OCI-LY1 (cell line): ENCODE results near the gene CUX1.

Experiments
- H2AFZ ChIP-seq: fragments of 200-600 bp; sonication (generic), shearing (Covaris generic); 2 replicates; pipeline ENCODE4 v1.6.0; 2014; ENCODE audit warnings: antibody characterized with exemption, mild to moderate bottlenecking, low read length
- H3F3A ChIP-seq: fragments of 200-600 bp; sonication (generic), shearing (Covaris generic); 2 replicates; pipeline ENCODE4 v1.6.0; 2014; ENCODE audit warnings: mild to moderate bottlenecking, antibody characterized with exemption, low read length, moderate library complexity; ENCODE audit not compliant: insufficient read depth
- H3K27ac ChIP-seq: fragments of 200-600 bp; sonication (generic); 2 replicates; pipeline ENCODE4 v1.5.1; 2014; ENCODE audit warnings: low read length, mixed run types, mild to moderate bottlenecking, low read depth; ENCODE audit not compliant: poor library complexity, severe bottlenecking
- H3K27me3 ChIP-seq: fragments of 200-600 bp; sonication (generic); 2 replicates; pipeline ENCODE4 v1.6.0; 2014; ENCODE audit warnings: antibody characterized with exemption, mild to moderate bottlenecking, low read length, moderate library complexity; ENCODE audit not compliant: insufficient read depth
- H3K36me3 ChIP-seq: fragments of 200-600 bp; sonication (generic); 2 replicates; pipeline ENCODE4 v1.6.1; 2014; ENCODE audit warnings: mild to moderate bottlenecking, antibody characterized with exemption, low read length, moderate library complexity, mixed read lengths; ENCODE audit not compliant: insufficient read depth
- H3K4me1 ChIP-seq: fragments of 200-600 bp; sonication (generic); 2 replicates; pipeline ENCODE4 v1.5.1; 2014; ENCODE audit warnings: mild to moderate bottlenecking, low read length, moderate library complexity; ENCODE audit not compliant: insufficient read depth, severe bottlenecking
- H3K4me2 ChIP-seq: fragments of 200-600 bp; sonication (generic), shearing (Covaris generic); 2 replicates; pipeline ENCODE4 v1.6.1; 2014; ENCODE audit warnings: low read length
- H3K4me3 ChIP-seq: fragments of 200-600 bp; sonication (generic); 2 replicates; pipeline ENCODE4 v1.5.1; 2014; ENCODE audit warnings: low read length, low read depth, mild to moderate bottlenecking, mixed read lengths; ENCODE audit not compliant: poor library complexity, severe bottlenecking
- H3K79me2 ChIP-seq: fragments of 200-600 bp; shearing (Covaris generic); 2 replicates; pipeline ENCODE4 v1.6.1; 2016; ENCODE audit warnings: mixed run types, low read length, mixed read lengths; ENCODE audit not compliant: insufficient read depth
- H3K9ac ChIP-seq: fragments of 200-600 bp; sonication (generic), shearing (Covaris generic); 2 replicates; pipeline ENCODE4 v1.6.1; 2014; ENCODE audit warnings: mild to moderate bottlenecking, low read length, mixed read lengths
- H3K9me2 ChIP-seq: fragments of 200-600 bp; sonication (generic), shearing (Covaris generic); 2 replicates; pipeline ENCODE4 v1.6.1; 2014; ENCODE audit warnings: low read depth, mild to moderate bottlenecking, low read length, mixed read lengths
- H3K9me3 ChIP-seq: fragments of 200-600 bp; shearing (Covaris generic); 2 replicates; pipeline ENCODE4 v1.6.1; 2014; ENCODE audit warnings: low read length, mixed read lengths
- H4K20me1 ChIP-seq: fragments of 200-600 bp; sonication (generic), shearing (Covaris generic); 2 replicates; pipeline ENCODE4 v1.6.0; 2016; ENCODE audit warnings: mild to moderate bottlenecking, low read length; ENCODE audit not compliant: insufficient read depth
- EZH2 ChIP-seq: fragments of 200-600 bp; sonication (generic), shearing (Covaris generic); IDR thresholded peaks from 2 replicates; pipeline ENCODE4 v1.8.0; 2017; ENCODE audit warnings: borderline replicate concordance, mixed run types, mild to moderate bottlenecking, antibody characterized with exemption, low read length, moderate library complexity, mixed read lengths
- TF ChIP-seq, protein P1 (sequence below): fragments of 200-600 bp; sonication (generic), shearing (Covaris generic); IDR thresholded peaks from 2 replicates; pipeline ENCODE4 v1.5.1; 2017; ENCODE audit warnings: mild to moderate bottlenecking, antibody characterized with exemption, low read length, moderate library complexity, mixed read lengths

The CUX1 gene

GRCh38 chr7:101996131-101996691 lies 178.8 kb downstream of the CUX1 start:
- Histone ChIP-seq H3K4me1 (peaks cover 88% of the 10 kb centered on the region), H4K20me1 (no peaks in the 10 kb centered on the region), H3K36me3 (peaks cover 27% of the 10 kb centered on the region; the same call in 1 of the 2 replicates), H3K9me3 (no peaks in the 10 kb centered on the region), H3K9me2 (no peaks in the 10 kb centered on the region), H3K79me2 (peaks cover 44% of the 10 kb centered on the region), H3F3A (no peaks in the 10 kb centered on the region; the same call in 1 of the 2 replicates), H2AFZ (no peak overlapping the region), H3K4me2 (peak overlapping the region; percentile 24; the same call in 1 of the 2 replicates), H3K4me3 (no peak overlapping the region), H3K9ac (no peak overlapping the region; the same call in 1 of the 2 replicates), H3K27ac (peak overlapping the region; percentile 97), H3K27me3 (no peaks in the 10 kb centered on the region)
- no peak for TF ChIP-seq EZH2
- TF ChIP-seq, protein P1, sequence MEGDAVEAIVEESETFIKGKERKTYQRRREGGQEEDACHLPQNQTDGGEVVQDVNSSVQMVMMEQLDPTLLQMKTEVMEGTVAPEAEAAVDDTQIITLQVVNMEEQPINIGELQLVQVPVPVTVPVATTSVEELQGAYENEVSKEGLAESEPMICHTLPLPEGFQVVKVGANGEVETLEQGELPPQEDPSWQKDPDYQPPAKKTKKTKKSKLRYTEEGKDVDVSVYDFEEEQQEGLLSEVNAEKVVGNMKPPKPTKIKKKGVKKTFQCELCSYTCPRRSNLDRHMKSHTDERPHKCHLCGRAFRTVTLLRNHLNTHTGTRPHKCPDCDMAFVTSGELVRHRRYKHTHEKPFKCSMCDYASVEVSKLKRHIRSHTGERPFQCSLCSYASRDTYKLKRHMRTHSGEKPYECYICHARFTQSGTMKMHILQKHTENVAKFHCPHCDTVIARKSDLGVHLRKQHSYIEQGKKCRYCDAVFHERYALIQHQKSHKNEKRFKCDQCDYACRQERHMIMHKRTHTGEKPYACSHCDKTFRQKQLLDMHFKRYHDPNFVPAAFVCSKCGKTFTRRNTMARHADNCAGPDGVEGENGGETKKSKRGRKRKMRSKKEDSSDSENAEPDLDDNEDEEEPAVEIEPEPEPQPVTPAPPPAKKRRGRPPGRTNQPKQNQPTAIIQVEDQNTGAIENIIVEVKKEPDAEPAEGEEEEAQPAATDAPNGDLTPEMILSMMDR = peak; percentile 62

- Histone ChIP-seq H3K27ac (peak overlapping the region; percentile 97), H3K4me1 (peaks cover 85% of the 10 kb centered on the region), H3K9me2 (no peaks in the 10 kb centered on the region), H3K9ac (peak overlapping the region; percentile 5; the same call in 1 of the 2 replicates), H4K20me1 (0 out of 2 replicates have a peak, but pooled peaks cover 2% of the 10 kb centered on the region), H3K4me2 (no peak overlapping the region; the same call in 1 of the 2 replicates), H3K27me3 (no peaks in the 10 kb centered on the region), H3K4me3 (no peak overlapping the region), H2AFZ (no peak overlapping the region), H3K36me3 (peaks cover 33% of the 10 kb centered on the region; the same call in 1 of the 2 replicates), H3F3A (no peaks in the 10 kb centered on the region; the same call in 1 of the 2 replicates), H3K79me2 (peaks cover 48% of the 10 kb centered on the region), H3K9me3 (no peaks in the 10 kb centered on the region)
- TF ChIP-seq, protein P1 = no peak
- no peak for TF ChIP-seq EZH2
Observed at GRCh38 chr7:101996876-101997275, 179.4 kb downstream of the CUX1 start.

GRCh38 chr7:101998029-101998905 lies 180.8 kb downstream of the CUX1 start:
- Histone ChIP-seq H4K20me1 (0 out of 2 replicates have a peak, but pooled peaks cover 2% of the 10 kb centered on the region), H3K9me2 (no peaks in the 10 kb centered on the region), H3K4me3 (no peak overlapping the region), H3F3A (no peaks in the 10 kb centered on the region), H2AFZ (no peak overlapping the region), H3K27me3 (no peaks in the 10 kb centered on the region), H3K27ac (peak overlapping the region; percentile 58), H3K4me2 (peak overlapping the region; percentile 35), H3K9ac (peak overlapping the region; percentile 29), H3K36me3 (peaks cover 37% of the 10 kb centered on the region; the same call in 1 of the 2 replicates), H3K79me2 (peaks cover 51% of the 10 kb centered on the region), H3K9me3 (no peaks in the 10 kb centered on the region), H3K4me1 (peaks cover 83% of the 10 kb centered on the region)
- TF ChIP-seq, protein P1 = no peak
- no peak for TF ChIP-seq EZH2
